H1 (cell line): Measurements from ENCODE around the gene PDE4D. TPM values are rescaled to one million over a fixed set of nuclear protein-coding genes. Genes with fewer than 3 reads are reported as not detected.

Experiments used
- BCL11A ChIP-seq, 2 experiments: IDR thresholded peaks; one replicate each; pipeline ENCODE4 v1.6.1; 2011; ENCODE audit warnings: low read depth in 2 of 2, low read length in 2 of 2, mild to moderate bottlenecking in 2 of 2
- CTBP2 ChIP-seq: IDR thresholded peaks from 2 replicates; pipeline ENCODE4 v1.7.0; 2011; ENCODE audit warnings: borderline replicate concordance, mild to moderate bottlenecking, moderate library complexity, mixed read lengths, low read length; ENCODE audit not compliant: insufficient read depth, insufficient read length
- GTF2F1 ChIP-seq: IDR thresholded peaks from 2 replicates; pipeline ENCODE4 v1.6.1; 2012; ENCODE audit warnings: low read depth, low read length, improper control_type of control experiment, borderline replicate concordance
- HDAC2 ChIP-seq, 2 experiments: fragments of 300-600 bp in 1 of 2; sonication (generic) in 1 of 2; IDR thresholded peaks; 2 replicates each; pipeline ENCODE4 v1.6.1; 2011 to 2012; ENCODE audit warnings: low read depth in 2 of 2, low read length in 2 of 2, mild to moderate bottlenecking in 2 of 2, moderate library complexity in 2 of 2, borderline replicate concordance in 1 of 2, inconsistent platforms in 1 of 2
- SP1 ChIP-seq: IDR thresholded peaks from 2 replicates; pipeline ENCODE4 v1.6.1; 2011; ENCODE audit warnings: low read depth, low read length
- SUZ12 ChIP-seq: fragments of 200-600 bp; sonication (generic); IDR thresholded peaks from 2 replicates; pipeline ENCODE4 v1.6.1; 2012; ENCODE audit warnings: mild to moderate bottlenecking, inconsistent platforms, low read length, moderate library complexity, mixed read lengths
- TAF7 ChIP-seq: optimal IDR thresholded peaks from 2 replicates; pipeline ENCODE3; 2011; ENCODE audit warnings: low read depth, mild to moderate bottlenecking, inconsistent platforms, low read length, moderate library complexity, borderline replicate concordance
- polyA plus RNA-seq, 7 experiments: library from polyadenylated mRNA; depleted of rRNA in 3 of 7; stranded (reverse) in 5 of 7; unstranded in 2 of 7; fragments of >200 nt in 5 of 7; fragments of 200-250 nt in 2 of 7; gene quantifications; 1 replicate in 5 of 7; 2 replicates in 1 of 7; 4 replicates in 1 of 7; pipeline versions ENCODE4 v1.2.1 to v1.2.3, GENCODE V29; 2011 to 2013; ENCODE audit warnings: missing spikeins in 2 of 7, mixed read lengths in 2 of 7
- total RNA-seq: library from RNA; stranded (reverse); fragmentation: NEBNext Ultra II Directional; extraction: Animal tissue kit (Norgen Biotek cat#: 25700); gene quantifications from 2 replicates; pipeline ENCODE4 v1.2.1, GENCODE V29; 2021

The PDE4D gene
- total and polyA plus RNA-seq, 2 of the 8 experiments (the other 6 are each of a cell fraction or from before 2014, with no cell fraction given): 2.3 to 3.7 TPM

- TF ChIP-seq SUZ12 (no peak), CTBP2 (no peak), BCL11A (IDR thresholded peaks at IDR 0.05; ENCODE audit: low read depth in 2 of 2, low read length in 2 of 2) (no peak), TAF7 (no peak), GTF2F1 (no peak), SP1 (no peak), HDAC2 (IDR thresholded peaks at IDR 0.05; ENCODE audit: borderline replicate concordance in 1 of 2, low read depth in 2 of 2, low read length in 2 of 2) (no peak)
Measured at GRCh38 chr5:59107692-59108091, 785.8 kb downstream of the PDE4D start (continued).
